Endothelial cell of umbilical vein (primary cell): Measurements from ENCODE around the gene RIMBP2. TPM values are rescaled to one million over a fixed set of nuclear protein-coding genes. Genes with fewer than 3 reads are reported as not detected.

Experiments
- BruUV-seq: library from RNA; stranded (reverse); fragments of 400-500 nt; replicated peaks from 2 replicates; lab custom pipeline; 2021; lab: Mats Ljungman, UMichigan
- CTCF ChIA-PET: fragments of 300-600, 350-600 bp; sonication (Branson Sonifier 250); formaldehyde crosslinking; loops from one replicate; lab custom pipeline; 2021; ENCODE audit warnings: antibody characterized with exemption, inconsistent platforms; lab: Charles Lee
- POLR2A ChIA-PET: fragments of 300-600, 350-600 bp; sonication (Branson Sonifier 250); formaldehyde crosslinking; loops from one replicate; lab custom pipeline; 2021; ENCODE audit warnings: antibody characterized with exemption, inconsistent platforms; lab: Charles Lee
- DNase-seq: peaks from one replicate; pipeline ENCODE4 v3.0.0-alpha.2; 2011; ENCODE audit warnings: low read depth, low spot score
- FAIRE-seq: peaks from 2 replicates; lab custom pipeline; 2011; peaks lifted over from hg19 to GRCh38; lab: Jason Lieb, UNC
- H2AFZ ChIP-seq: 2 replicates; pipeline ENCODE4 v1.6.0; 2012; ENCODE audit warnings: low read depth, low read length, control low read depth, inconsistent platforms
- H3K27ac ChIP-seq: 2 replicates; pipeline ENCODE4 v1.5.1; 2011; ENCODE audit warnings: low read depth, mild to moderate bottlenecking, control low read depth, low read length, moderate library complexity; ENCODE audit not compliant: insufficient read depth
- H3K27me3 ChIP-seq, 2 experiments: 2 replicates each; pipeline versions ENCODE4 v1.6.0 to v1.6.1; 2011; ENCODE audit warnings: low read length in 2 of 2, mixed read lengths in 1 of 2; ENCODE audit not compliant: control insufficient read depth in 2 of 2, insufficient read depth in 2 of 2
- H3K36me3 ChIP-seq, 2 experiments: 2 replicates in 1 of 2; 3 replicates in 1 of 2; pipeline ENCODE4 v1.5.1; 2011; ENCODE audit warnings: low read length in 2 of 2, mild to moderate bottlenecking in 1 of 2, moderate library complexity in 1 of 2; ENCODE audit not compliant: control insufficient read depth in 2 of 2, insufficient read depth in 2 of 2; ENCODE audit errors: extremely low read depth in 1 of 2
- H3K4me1 ChIP-seq: 3 replicates; pipeline ENCODE4 v1.5.1; 2011; ENCODE audit warnings: mild to moderate bottlenecking, low read length; ENCODE audit not compliant: control insufficient read depth, insufficient read depth; ENCODE audit errors: extremely low read depth
- H3K4me2 ChIP-seq: 2 replicates; pipeline ENCODE4 v1.6.1; 2011; ENCODE audit warnings: low read length, control low read depth, mixed read lengths; ENCODE audit not compliant: insufficient read depth
- H3K4me3 ChIP-seq, 3 experiments: fragments of 200-600 bp in 1 of 3; sonication (generic), shearing (Covaris generic) in 1 of 3; replicated peaks in 1 of 3; 2 replicates each; pipeline ENCODE4 v1.5.1; 2011 to 2016; ENCODE audit warnings: control low read depth in 3 of 3, low read length in 3 of 3, mild to moderate bottlenecking in 2 of 3, inconsistent platforms in 1 of 3, low read depth in 1 of 3, moderate library complexity in 1 of 3; ENCODE audit not compliant: insufficient read depth in 1 of 3
- H3K79me2 ChIP-seq: 2 replicates; pipeline ENCODE4 v1.6.0; 2012; ENCODE audit warnings: low read length, inconsistent platforms; ENCODE audit not compliant: control insufficient read depth, insufficient read depth
- H3K9ac ChIP-seq: replicated peaks from 2 replicates; pipeline ENCODE3; 2011; ENCODE audit warnings: low read length, control low read depth; ENCODE audit not compliant: insufficient read depth; ENCODE audit errors: extremely low read depth
- H3K9me1 ChIP-seq: replicated peaks from 3 replicates; pipeline ENCODE4 v1.6.0; 2011; ENCODE audit warnings: mild to moderate bottlenecking, low read length; ENCODE audit not compliant: control insufficient read depth, insufficient read depth; ENCODE audit errors: extremely low read depth
- H3K9me3 ChIP-seq: replicated peaks from 2 replicates; pipeline ENCODE4 v1.5.1; 2012; ENCODE audit warnings: low read length, inconsistent platforms; ENCODE audit not compliant: control insufficient read depth, insufficient read depth
- H4K20me1 ChIP-seq: replicated peaks from 2 replicates; pipeline ENCODE3; 2011; ENCODE audit warnings: mild to moderate bottlenecking, low read length; ENCODE audit not compliant: control insufficient read depth, insufficient read depth; ENCODE audit errors: extremely low read depth
- EZH2 ChIP-seq: IDR thresholded peaks from 2 replicates; pipeline ENCODE4 v1.6.1; 2012; ENCODE audit warnings: borderline replicate concordance, low read depth, mild to moderate bottlenecking, moderate library complexity, low read length, inconsistent platforms; ENCODE audit not compliant: severe bottlenecking
- FOS ChIP-seq: IDR thresholded peaks from 2 replicates; pipeline ENCODE4 v1.6.1; 2011; ENCODE audit warnings: mild to moderate bottlenecking, low read length, moderate library complexity, borderline replicate concordance; ENCODE audit not compliant: insufficient read depth
- GATA2 ChIP-seq: IDR thresholded peaks from 2 replicates; pipeline ENCODE4 v1.7.0; 2011; ENCODE audit warnings: low read depth, mild to moderate bottlenecking, moderate library complexity, mixed read lengths, low read length; ENCODE audit not compliant: insufficient read length, insufficient read depth
- JUN ChIP-seq: IDR thresholded peaks from 2 replicates; pipeline ENCODE4 v1.6.1; 2011; ENCODE audit warnings: borderline replicate concordance, low read depth; ENCODE audit not compliant: insufficient read length, insufficient read depth
- MAX ChIP-seq: IDR thresholded peaks from 2 replicates; pipeline ENCODE4 v1.6.1; 2011; ENCODE audit not compliant: insufficient read depth, insufficient read length
- MYC ChIP-seq: IDR thresholded peaks from one replicate; pipeline ENCODE4 v1.6.1; 2011; ENCODE audit warnings: mild to moderate bottlenecking, low read depth, low read length
- POLR2A ChIP-seq: IDR thresholded peaks from 2 replicates; pipeline ENCODE4 v1.6.1; 2012; ENCODE audit warnings: low read depth, mild to moderate bottlenecking, control low read depth, low read length
- POLR2AphosphoS5 ChIP-seq: IDR thresholded peaks from 2 replicates; pipeline ENCODE4 v1.6.1; 2012; ENCODE audit warnings: low read depth, mild to moderate bottlenecking, control low read depth, low read length, moderate library complexity; ENCODE audit not compliant: insufficient read depth
- dilution Hi-C: fragments of 300-500 bp; cut with MboI; formaldehyde crosslinking; loops from one replicate; pipeline ENCODE4 v1.15.0; 2019; ENCODE audit warnings: low sequenced_read_pairs; ENCODE audit not compliant: extremely low pct_ligation_motif_present
- intact Hi-C: fragments of 100-400 bp; cut with micrococcal nuclease; formaldehyde crosslinking; loops from one replicate; pipeline ENCODE4 v1.10.0; 2022
- polyA plus RNA-seq, 4 experiments: library from polyadenylated mRNA; depleted of rRNA in 3 of 4; stranded (reverse) in 3 of 4; unstranded in 1 of 4; fragments of >200 nt; gene quantifications; 2 replicates each; pipeline versions ENCODE4 v1.2.1 to v1.2.3, GENCODE V29; 2011 to 2012; ENCODE audit warnings: missing spikeins in 1 of 4
- total RNA-seq: library from RNA; stranded (reverse); gene quantifications from 2 replicates; pipeline ENCODE4 v1.2.3, GENCODE V29; 2021
- TF ChIP-seq, protein P1 (sequence below), 2 donors: IDR thresholded peaks; 1 replicate in 1 of 2; 2 replicates in 1 of 2; pipeline ENCODE4 v1.5.1; 2011; ENCODE audit warnings: low read length in 2 of 2, mild to moderate bottlenecking in 2 of 2, moderate library complexity in 2 of 2, control low read depth in 1 of 2, inconsistent platforms in 1 of 2, low read depth in 1 of 2; ENCODE audit not compliant: insufficient read depth in 1 of 2; ENCODE audit errors: extremely low read depth in 1 of 2

The RIMBP2 gene
- total and polyA plus RNA-seq, 2 donors (not counting 3 experiments of a cell fraction or from before 2014, with no cell fraction given), result 0.04 TPM; not detected in 1

DNA sequence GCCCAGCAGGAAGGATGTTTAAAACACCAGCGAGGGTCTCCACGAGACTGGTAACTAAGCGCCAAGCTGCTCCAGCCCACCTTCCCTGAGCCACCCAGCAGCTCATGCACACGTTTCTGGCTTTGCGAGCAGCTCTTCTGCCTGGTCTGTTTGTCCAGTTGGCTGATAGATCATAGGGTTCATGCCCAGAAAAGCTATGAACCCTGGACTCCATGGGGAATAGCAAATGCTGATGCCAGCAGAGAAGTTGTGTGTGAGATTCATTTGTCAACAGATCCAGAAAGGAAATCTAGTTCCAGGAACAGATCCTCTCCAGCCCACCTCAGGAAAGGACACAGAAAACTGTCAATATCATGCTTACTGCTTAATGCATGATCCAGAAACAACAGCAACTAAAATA, 28.2 kb upstream of the RIMBP2 start:
- no peaks in the 10 kb centered on the region for H3K79me2 ChIP-seq
- FAIRE-seq (no peak), DNase-seq (no peak)
- no peak overlapping the region for H2AFZ ChIP-seq
- H3K9me1 ChIP-seq, result no peaks in the 10 kb centered on the region
- no peak overlapping the region for H3K9ac ChIP-seq
- H3K4me2 ChIP-seq, result no peak overlapping the region
- no peak overlapping the region for H3K4me3 ChIP-seq
- BruUV-seq, result no TSS peak
- H3K4me1 ChIP-seq, result no peaks in the 10 kb centered on the region
- ChIA-PET CTCF (no interaction called here), POLR2A (interaction anchor here (1.0 kb wide), 1 partner anchor 658 kb away, joined by 4 read pairs; no protein-coding TSS in a partner anchor)
- dilution Hi-C loops (no loop called here), intact Hi-C loops (no loop called here)
- no peaks in the 10 kb centered on the region for H3K9me3 ChIP-seq
- TF ChIP-seq GATA2, result no peak
- H3K27me3 ChIP-seq, result no peaks in the 10 kb centered on the region
- no peaks in the 10 kb centered on the region for H3K36me3 ChIP-seq
- H4K20me1 ChIP-seq, result no peaks in the 10 kb centered on the region
- no peak overlapping the region for H3K27ac ChIP-seq

- ChIA-PET CTCF (no interaction called here), POLR2A (interaction anchor here (1.0 kb wide), 1 partner anchor 657 kb away, joined by 4 read pairs; no protein-coding TSS in a partner anchor)
- Histone ChIP-seq H2AFZ (no peak overlapping the region), H3K27me3 (no peaks in the 10 kb centered on the region), H3K9me3 (no peaks in the 10 kb centered on the region), H4K20me1 (no peaks in the 10 kb centered on the region), H3K4me1 (no peaks in the 10 kb centered on the region), H3K36me3 (no peaks in the 10 kb centered on the region), H3K4me3 (no peak overlapping the region), H3K9ac (no peak overlapping the region), H3K4me2 (no peak overlapping the region), H3K27ac (no peak overlapping the region), H3K9me1 (no peaks in the 10 kb centered on the region), H3K79me2 (no peaks in the 10 kb centered on the region)
- intact Hi-C loops (no loop called here), dilution Hi-C loops (no loop called here)
- TF ChIP-seq MAX (no peak), POLR2AphosphoS5 (no peak), GATA2 (no peak), JUN (no peak), MYC (no peak), POLR2A (no peak), EZH2 (no peak), FOS (no peak)
- TF ChIP-seq, protein P1, sequence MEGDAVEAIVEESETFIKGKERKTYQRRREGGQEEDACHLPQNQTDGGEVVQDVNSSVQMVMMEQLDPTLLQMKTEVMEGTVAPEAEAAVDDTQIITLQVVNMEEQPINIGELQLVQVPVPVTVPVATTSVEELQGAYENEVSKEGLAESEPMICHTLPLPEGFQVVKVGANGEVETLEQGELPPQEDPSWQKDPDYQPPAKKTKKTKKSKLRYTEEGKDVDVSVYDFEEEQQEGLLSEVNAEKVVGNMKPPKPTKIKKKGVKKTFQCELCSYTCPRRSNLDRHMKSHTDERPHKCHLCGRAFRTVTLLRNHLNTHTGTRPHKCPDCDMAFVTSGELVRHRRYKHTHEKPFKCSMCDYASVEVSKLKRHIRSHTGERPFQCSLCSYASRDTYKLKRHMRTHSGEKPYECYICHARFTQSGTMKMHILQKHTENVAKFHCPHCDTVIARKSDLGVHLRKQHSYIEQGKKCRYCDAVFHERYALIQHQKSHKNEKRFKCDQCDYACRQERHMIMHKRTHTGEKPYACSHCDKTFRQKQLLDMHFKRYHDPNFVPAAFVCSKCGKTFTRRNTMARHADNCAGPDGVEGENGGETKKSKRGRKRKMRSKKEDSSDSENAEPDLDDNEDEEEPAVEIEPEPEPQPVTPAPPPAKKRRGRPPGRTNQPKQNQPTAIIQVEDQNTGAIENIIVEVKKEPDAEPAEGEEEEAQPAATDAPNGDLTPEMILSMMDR (IDR thresholded peaks at IDR 0.05; ENCODE audit: extremely low read depth in 1 of 2, insufficient read depth in 1 of 2, low read depth in 1 of 2, low read length in 2 of 2), result no peak
- FAIRE-seq (no peak), DNase-seq (no peak)
- BruUV-seq, result no TSS peak
Measured at GRCh38 chr12:130743606-130744005, 27.5 kb upstream of the RIMBP2 start.
